ENCODE data around the gene NLGN1. TPM values are rescaled to one million over a fixed set of nuclear protein-coding genes. Genes with fewer than 3 reads are reported as not detected.

Gene NLGN1
- total and polyA plus RNA-seq, 9 of the 15 experiments (the other 6 are each of a cell fraction or from before 2014, with no cell fraction given), result under 0.01 to 0.01 TPM; not detected in 7

GRCh38 chr3:173992416-173992815, 594.9 kb downstream of the NLGN1 start (continued):
- TF ChIP-seq, protein P1, sequence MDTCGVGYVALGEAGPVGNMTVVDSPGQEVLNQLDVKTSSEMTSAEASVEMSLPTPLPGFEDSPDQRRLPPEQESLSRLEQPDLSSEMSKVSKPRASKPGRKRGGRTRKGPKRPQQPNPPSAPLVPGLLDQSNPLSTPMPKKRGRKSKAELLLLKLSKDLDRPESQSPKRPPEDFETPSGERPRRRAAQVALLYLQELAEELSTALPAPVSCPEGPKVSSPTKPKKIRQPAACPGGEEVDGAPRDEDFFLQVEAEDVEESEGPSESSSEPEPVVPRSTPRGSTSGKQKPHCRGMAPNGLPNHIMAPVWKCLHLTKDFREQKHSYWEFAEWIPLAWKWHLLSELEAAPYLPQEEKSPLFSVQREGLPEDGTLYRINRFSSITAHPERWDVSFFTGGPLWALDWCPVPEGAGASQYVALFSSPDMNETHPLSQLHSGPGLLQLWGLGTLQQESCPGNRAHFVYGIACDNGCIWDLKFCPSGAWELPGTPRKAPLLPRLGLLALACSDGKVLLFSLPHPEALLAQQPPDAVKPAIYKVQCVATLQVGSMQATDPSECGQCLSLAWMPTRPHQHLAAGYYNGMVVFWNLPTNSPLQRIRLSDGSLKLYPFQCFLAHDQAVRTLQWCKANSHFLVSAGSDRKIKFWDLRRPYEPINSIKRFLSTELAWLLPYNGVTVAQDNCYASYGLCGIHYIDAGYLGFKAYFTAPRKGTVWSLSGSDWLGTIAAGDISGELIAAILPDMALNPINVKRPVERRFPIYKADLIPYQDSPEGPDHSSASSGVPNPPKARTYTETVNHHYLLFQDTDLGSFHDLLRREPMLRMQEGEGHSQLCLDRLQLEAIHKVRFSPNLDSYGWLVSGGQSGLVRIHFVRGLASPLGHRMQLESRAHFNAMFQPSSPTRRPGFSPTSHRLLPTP (IDR thresholded peaks at IDR 0.05; ENCODE audit: borderline replicate concordance, extremely low read depth, insufficient read length), result no peak

DNA sequence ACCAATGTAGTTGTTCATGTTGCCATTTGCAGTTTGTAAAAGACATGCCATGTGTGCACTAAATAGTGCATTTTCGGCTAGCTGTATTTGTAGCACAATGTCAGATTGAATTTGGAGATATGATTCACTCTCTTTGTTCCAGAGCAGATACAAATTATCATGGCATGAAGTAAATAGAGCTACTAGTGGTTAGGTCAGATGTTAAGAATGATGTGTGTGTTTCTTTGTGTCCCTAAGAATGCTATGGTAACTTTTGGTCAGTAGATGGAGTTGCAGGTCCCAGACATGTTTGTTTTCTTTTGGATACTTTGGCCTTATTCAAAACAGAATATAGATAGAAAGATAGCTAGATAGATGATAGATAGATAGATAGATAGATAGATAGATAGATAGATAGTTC, 595.8 kb downstream of the NLGN1 start:
- intact Hi-C loops (cut with micrococcal nuclease) (no loop called here), in situ Hi-C loops (cut with MboI) (no loop called here)
- TF ChIP-seq RBFOX2 (IDR thresholded peaks at IDR 0.05; ENCODE audit: low read depth, low read length), result no peak
- no peak for TF ChIP-seq CHD2 (IDR thresholded peaks at IDR 0.05; ENCODE audit: low read depth, low read length)
- TF ChIP-seq NFIX (CRISPR knock-in tag; IDR thresholded peaks at IDR 0.05; ENCODE audit: low read depth), result no peak
- no peak for TF ChIP-seq PCBP2 (IDR thresholded peaks at IDR 0.05; ENCODE audit: low read depth, low read length, poor library complexity, severe bottlenecking)
- no peak for TF ChIP-seq XRCC4 (IDR thresholded peaks at IDR 0.05; ENCODE audit: extremely low read depth, insufficient read depth, insufficient read length)
- TF ChIP-seq ZNF217 (CRISPR knock-in tag; IDR thresholded peaks at IDR 0.05), result no peak
- Histone ChIP-seq H4K20me1 (replicated peaks; ENCODE audit: control insufficient read depth, insufficient read depth, low read length) (no peaks in the 10 kb centered on the region), H3K4me3 (no peak overlapping the region), H3K79me2 (ENCODE audit: control insufficient read depth, insufficient read depth, low read length) (no peaks in the 10 kb centered on the region), H3K4me2 (ENCODE audit: insufficient read depth, low read length) (no peak overlapping the region), H3K36me3 (ENCODE audit: control insufficient read depth, insufficient read depth, low read length) (no peaks in the 10 kb centered on the region), H3K9me3 (replicated peaks; ENCODE audit: control insufficient read depth, insufficient read depth, low read depth, low read length) (no peaks in the 10 kb centered on the region), H3K27me3 (ENCODE audit: control insufficient read depth in 2 of 2, insufficient read depth in 2 of 2, low read length in 2 of 2) (no peaks in the 10 kb centered on the region), H3K4me1 (replicated peaks in 1 of 2; ENCODE audit: control insufficient read depth in 2 of 2, insufficient read depth in 2 of 2, low read length in 2 of 2) (no peaks in the 10 kb centered on the region), H3K9ac (ENCODE audit: insufficient read depth in 1 of 2, low read depth in 2 of 2, low read length in 2 of 2) (no peak overlapping the region), H2AFZ (ENCODE audit: low read depth, low read length) (no peak overlapping the region), H3K27ac (ENCODE audit: extremely low read depth, low read depth, low read length) (no peak overlapping the region), H3K9me1 (ENCODE audit: control insufficient read depth, insufficient read depth, low read length) (no peaks in the 10 kb centered on the region)
- no TSS peak for BruUV-seq (replicated peaks)
- DNase-seq (ENCODE audit: extremely low read depth in 1 of 4, low spot score in 3 of 4), result no peak
- CTCF ChIA-PET (ENCODE audit: low intra/inter-chr PET ratio), result no interaction called here
- no peak for FAIRE-seq
- WGBS (ENCODE audit: insufficient coverage, low coverage, missing lambda C conversion rate), result 0% methylated on average over 1 of the region's 1 CpG
- no peak for ATAC-seq
- POLR2A ChIA-PET, result no interaction called here
